OCI-LY7 (cell line): ENCODE results near the gene PTPRT. TPM values are rescaled to one million over a fixed set of nuclear protein-coding genes. Genes with fewer than 3 reads are reported as not detected.

Experiments
- BruUV-seq: library from RNA; stranded (reverse); fragments of 400-500 nt; replicated peaks from 2 replicates; lab custom pipeline; 2021; lab: Mats Ljungman, UMichigan
- CTCF ChIA-PET: fragments of 300-600 bp; sonication (Branson Sonifier 250); formaldehyde crosslinking; loops from one replicate; lab custom pipeline; 2022; ENCODE audit warnings: antibody characterized with exemption; ENCODE audit not compliant: unreplicated experiment; lab: Charles Lee
- POLR2A ChIA-PET: fragments of 300-600 bp; sonication (Branson Sonifier 250); formaldehyde crosslinking; loops from one replicate; lab custom pipeline; 2022; ENCODE audit warnings: antibody characterized with exemption; lab: Charles Lee
- DNase-seq: peaks from one replicate; pipeline ENCODE4 v3.0.0-alpha.2; 2015; ENCODE audit warnings: low spot score
- H2AFZ ChIP-seq: fragments of 200-600 bp; sonication (generic), shearing (Covaris generic); 2 replicates; pipeline ENCODE4 v1.6.1; 2014; ENCODE audit warnings: mild to moderate bottlenecking, antibody characterized with exemption, low read length, moderate library complexity
- H3K27ac ChIP-seq: fragments of 200-600 bp; sonication (generic); 2 replicates; pipeline ENCODE4 v1.5.1; 2014; ENCODE audit warnings: mixed run types, low read depth, mild to moderate bottlenecking, moderate library complexity, low read length, inconsistent platforms; ENCODE audit not compliant: poor library complexity, severe bottlenecking
- H3K36me3 ChIP-seq: fragments of 200-600 bp; sonication (generic); 2 replicates; pipeline ENCODE4 v1.6.1; 2014; ENCODE audit warnings: mild to moderate bottlenecking, antibody characterized with exemption, low read length, moderate library complexity, mixed read lengths; ENCODE audit not compliant: insufficient read depth
- H3K4me1 ChIP-seq: fragments of 200-600 bp; sonication (generic); 2 replicates; pipeline ENCODE4 v1.5.1; 2014; ENCODE audit warnings: mild to moderate bottlenecking, low read length; ENCODE audit not compliant: insufficient read depth, poor library complexity, severe bottlenecking
- H3K4me2 ChIP-seq: fragments of 200-600 bp; sonication (generic); 2 replicates; pipeline ENCODE4 v1.6.1; 2014; ENCODE audit warnings: mild to moderate bottlenecking, low read length
- H3K4me3 ChIP-seq: fragments of 200-600 bp; sonication (generic); 2 replicates; pipeline ENCODE4 v1.5.1; 2014; ENCODE audit warnings: mild to moderate bottlenecking, low read depth, low read length; ENCODE audit not compliant: poor library complexity, severe bottlenecking
- H3K79me2 ChIP-seq: fragments of 200-600 bp; sonication (generic); 2 replicates; pipeline ENCODE4 v1.6.1; 2016; ENCODE audit warnings: low read depth, mild to moderate bottlenecking, low read length, moderate library complexity, mixed read lengths; ENCODE audit not compliant: insufficient read depth
- H3K9me2 ChIP-seq: fragments of 200-600 bp; sonication (generic); 2 replicates; pipeline ENCODE4 v1.6.1; 2016; ENCODE audit warnings: mild to moderate bottlenecking, low read length, mixed read lengths; ENCODE audit not compliant: insufficient read depth
- H3K9me3 ChIP-seq: fragments of 200-600 bp; sonication (generic); 2 replicates; pipeline ENCODE4 v1.6.1; 2014; ENCODE audit warnings: mild to moderate bottlenecking, mixed run types, low read length, mixed read lengths
- H4K20me1 ChIP-seq: fragments of 200-600 bp; sonication (generic); 2 replicates; pipeline ENCODE4 v1.6.1; 2014; ENCODE audit warnings: mild to moderate bottlenecking, antibody characterized with exemption, low read length, moderate library complexity, mixed read lengths; ENCODE audit not compliant: insufficient read depth
- EZH2phosphoT487 ChIP-seq: fragments of 200-600 bp; sonication (generic); IDR thresholded peaks from 2 replicates; pipeline ENCODE4 v1.6.1; 2018; ENCODE audit warnings: low read depth, borderline replicate concordance, mild to moderate bottlenecking, mixed run types, antibody characterized with exemption, low read length, moderate library complexity, mixed read lengths
- intact Hi-C: fragments of 100-400 bp; cut with micrococcal nuclease; formaldehyde crosslinking; loops from one replicate; pipeline ENCODE4 v1.10.0; 2022; ENCODE audit not compliant: unreplicated experiment
- total RNA-seq, 2 experiments: library from RNA; depleted of rRNA in 1 of 2; stranded (reverse); fragments of >200 nt in 1 of 2; shearing (Covaris generic) in 1 of 2; gene quantifications; 2 replicates each; pipeline ENCODE4 v1.2.3, GENCODE V29; 2014 to 2022
- TF ChIP-seq, protein P1 (sequence below): fragments of 200-600 bp; sonication (generic); conservative IDR thresholded peaks from 2 replicates; pipeline ENCODE4 v1.5.1; 2014; ENCODE audit warnings: mild to moderate bottlenecking, antibody characterized with exemption, low read length, moderate library complexity, mixed read lengths

PTPRT gene
- total RNA-seq, 2 experiments from 2014 or later, result not detected

DNA sequence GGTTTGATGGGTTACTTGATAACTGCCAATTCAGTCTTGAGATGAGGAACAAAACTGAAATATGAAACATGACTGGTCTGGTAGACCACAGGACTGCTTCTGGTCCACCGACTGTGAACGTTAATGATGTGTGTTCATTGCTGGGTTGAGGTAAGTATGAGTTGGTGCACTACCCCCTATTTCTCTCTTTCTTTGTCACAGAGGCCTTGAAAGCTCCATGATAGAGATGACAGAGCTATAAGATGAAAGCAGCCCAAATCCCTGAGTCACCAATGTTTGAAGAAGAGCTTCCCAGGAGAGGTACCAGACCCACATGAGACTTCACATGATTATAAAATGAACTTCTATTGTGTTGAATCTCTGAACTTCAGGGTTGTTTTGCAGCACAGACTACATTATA is 555.5 kb downstream of the PTPRT start:
- Histone ChIP-seq H3K27ac (no peak overlapping the region), H3K79me2 (no peaks in the 10 kb centered on the region), H2AFZ (no peak overlapping the region), H3K4me1 (no peaks in the 10 kb centered on the region), H3K9me3 (no peaks in the 10 kb centered on the region), H3K9me2 (no peaks in the 10 kb centered on the region), H3K4me2 (no peak overlapping the region), H3K4me3 (no peak overlapping the region), H3K36me3 (no peaks in the 10 kb centered on the region), H4K20me1 (no peaks in the 10 kb centered on the region)
- DNase-seq, result no peak
- TF ChIP-seq EZH2phosphoT487, result no peak
- TF ChIP-seq, protein P1, sequence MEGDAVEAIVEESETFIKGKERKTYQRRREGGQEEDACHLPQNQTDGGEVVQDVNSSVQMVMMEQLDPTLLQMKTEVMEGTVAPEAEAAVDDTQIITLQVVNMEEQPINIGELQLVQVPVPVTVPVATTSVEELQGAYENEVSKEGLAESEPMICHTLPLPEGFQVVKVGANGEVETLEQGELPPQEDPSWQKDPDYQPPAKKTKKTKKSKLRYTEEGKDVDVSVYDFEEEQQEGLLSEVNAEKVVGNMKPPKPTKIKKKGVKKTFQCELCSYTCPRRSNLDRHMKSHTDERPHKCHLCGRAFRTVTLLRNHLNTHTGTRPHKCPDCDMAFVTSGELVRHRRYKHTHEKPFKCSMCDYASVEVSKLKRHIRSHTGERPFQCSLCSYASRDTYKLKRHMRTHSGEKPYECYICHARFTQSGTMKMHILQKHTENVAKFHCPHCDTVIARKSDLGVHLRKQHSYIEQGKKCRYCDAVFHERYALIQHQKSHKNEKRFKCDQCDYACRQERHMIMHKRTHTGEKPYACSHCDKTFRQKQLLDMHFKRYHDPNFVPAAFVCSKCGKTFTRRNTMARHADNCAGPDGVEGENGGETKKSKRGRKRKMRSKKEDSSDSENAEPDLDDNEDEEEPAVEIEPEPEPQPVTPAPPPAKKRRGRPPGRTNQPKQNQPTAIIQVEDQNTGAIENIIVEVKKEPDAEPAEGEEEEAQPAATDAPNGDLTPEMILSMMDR, result no peak
- no TSS peak for BruUV-seq
- ChIA-PET CTCF (no interaction called here), POLR2A (no interaction called here)
- intact Hi-C loops, result no loop called here

DNA sequence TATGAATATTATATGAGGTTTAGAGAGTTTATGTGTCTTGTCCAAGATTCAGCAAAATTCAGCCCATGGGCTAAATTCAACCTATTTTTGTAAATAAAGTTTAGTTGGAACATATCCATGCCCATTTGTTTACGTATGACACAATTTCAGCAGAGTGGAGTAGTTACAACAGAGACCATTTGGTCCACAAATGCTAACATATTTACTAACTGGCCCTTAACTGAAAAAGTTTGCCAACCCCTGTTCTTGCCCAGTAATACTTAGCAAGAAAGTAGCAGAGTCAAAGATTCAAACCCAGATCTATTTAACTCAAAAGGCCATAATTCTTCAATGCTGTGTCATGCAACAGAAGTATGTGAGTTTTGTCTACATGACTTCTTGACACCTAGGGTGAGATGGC is 561.0 kb downstream of the PTPRT start:
- no peaks in the 10 kb centered on the region for H3K79me2 ChIP-seq
- no peaks in the 10 kb centered on the region for H3K4me1 ChIP-seq
- no peak overlapping the region for H2AFZ ChIP-seq
- no peak for DNase-seq
- H3K4me2 ChIP-seq, result no peak overlapping the region
- no peak overlapping the region for H3K4me3 ChIP-seq
- ChIA-PET POLR2A (no interaction called here), CTCF (no interaction called here)
- no peaks in the 10 kb centered on the region for H3K36me3 ChIP-seq
- H3K9me2 ChIP-seq, result no peaks in the 10 kb centered on the region
- no TSS peak for BruUV-seq
- no peak overlapping the region for H3K27ac ChIP-seq
- intact Hi-C loops, result no loop called here
- no peaks in the 10 kb centered on the region for H4K20me1 ChIP-seq
- TF ChIP-seq, protein P1, result no peak
- no peak for TF ChIP-seq EZH2phosphoT487
- H3K9me3 ChIP-seq, result no peaks in the 10 kb centered on the region

DNA sequence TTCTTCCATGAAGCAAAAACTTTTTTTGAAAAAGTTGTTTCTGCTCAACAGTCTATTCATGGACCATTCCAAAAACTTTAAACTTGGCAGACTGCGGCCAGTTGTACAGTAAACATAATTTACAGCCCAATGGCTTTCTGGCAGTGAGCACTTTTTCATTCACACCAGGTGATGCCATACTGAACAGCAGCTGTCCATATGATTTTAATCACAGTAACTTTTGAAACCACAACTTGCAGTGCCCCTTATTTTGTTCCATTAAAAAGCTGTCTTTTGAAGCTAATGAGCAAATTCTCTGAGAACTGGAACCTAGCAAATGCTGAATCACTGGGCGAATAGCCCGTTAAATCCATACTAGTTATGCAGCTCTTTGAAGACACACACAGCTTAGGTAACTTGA is 576.6 kb downstream of the PTPRT start:
- POLR2A ChIA-PET, result interaction anchor here (0.6 kb wide), 1 partner anchor 294 kb away, joined by 3 read pairs; no protein-coding TSS in a partner anchor
- Histone ChIP-seq H3K9me2 (no peaks in the 10 kb centered on the region), H3K79me2 (no peaks in the 10 kb centered on the region), H3K27ac (no peak overlapping the region), H3K4me1 (no peaks in the 10 kb centered on the region), H3K4me2 (no peak overlapping the region), H3K4me3 (no peak overlapping the region), H3K9me3 (no peaks in the 10 kb centered on the region), H2AFZ (no peak overlapping the region), H4K20me1 (no peaks in the 10 kb centered on the region), H3K36me3 (no peaks in the 10 kb centered on the region)
- TF ChIP-seq EZH2phosphoT487, result no peak
- TF ChIP-seq, protein P1, result no peak
- intact Hi-C loops, result no loop called here
- no peak for DNase-seq
- CTCF ChIA-PET, result no interaction called here
- no TSS peak for BruUV-seq
